NCI-H446 (cell line): ENCODE results near the gene SAMMSON.

Experiments used
- DNase-seq, 2 experiments: peaks; one replicate each; lab custom pipeline; 2025; lab: John Stamatoyannopoulos, UW

SAMMSON gene

GRCh38 chr3:69999140-70000027 is at the start of gene SAMMSON:
TSS of gene SAMMSON (plus strand) at chr3:69999733.
- no peak for DNase-seq

GRCh38 chr3:69951616-69952015 is 47.9 kb upstream of the SAMMSON start:
- DNase-seq = no peak

- no peak for DNase-seq
Observed at GRCh38 chr3:69959581-69959980, 40.0 kb upstream of the SAMMSON start.

GRCh38 chr3:69961706-69962439 is 37.7 kb upstream of the SAMMSON start:
- no peak for DNase-seq

GRCh38 chr3:69963643-69964042 is 35.9 kb upstream of the SAMMSON start:
- no peak for DNase-seq

- DNase-seq = no peak
Observed at GRCh38 chr3:69967156-69967555, 32.4 kb upstream of the SAMMSON start.

GRCh38 chr3:69970827-69971226 is 28.7 kb upstream of the SAMMSON start:
- DNase-seq = no peak

- DNase-seq = no peak
Observed at GRCh38 chr3:69972672-69973071, 26.9 kb upstream of the SAMMSON start.

GRCh38 chr3:69976021-69976420 is 23.5 kb upstream of the SAMMSON start:
- DNase-seq = no peak

GRCh38 chr3:69983546-69984265 is 15.8 kb upstream of the SAMMSON start:
- no peak for DNase-seq

GRCh38 chr3:69985266-69985665 is 14.3 kb upstream of the SAMMSON start:
- DNase-seq = no peak

GRCh38 chr3:69986419-69986818 is 13.1 kb upstream of the SAMMSON start:
- DNase-seq = no peak

GRCh38 chr3:69987833-69988232 is 11.7 kb upstream of the SAMMSON start:
- no peak for DNase-seq

- DNase-seq = no peak
Observed at GRCh38 chr3:69993757-69994156, 5.8 kb upstream of the SAMMSON start.

GRCh38 chr3:69994919-69995318 is 4.6 kb upstream of the SAMMSON start:
- DNase-seq = no peak

- no peak for DNase-seq
Observed at GRCh38 chr3:69997631-69998307, 1.8 kb upstream of the SAMMSON start.

- DNase-seq = no peak
Observed at GRCh38 chr3:69998759-69999139, 784 bp upstream of the SAMMSON start.

GRCh38 chr3:70000028-70000410 is 486 bp downstream of the SAMMSON start:
- DNase-seq = no peak

GRCh38 chr3:70000563-70001081 is 1.1 kb downstream of the SAMMSON start:
- no peak for DNase-seq

GRCh38 chr3:70003119-70003518 is 3.6 kb downstream of the SAMMSON start:
- DNase-seq = no peak

GRCh38 chr3:70006089-70006488 is 6.6 kb downstream of the SAMMSON start:
- DNase-seq = no peak

GRCh38 chr3:70010346-70010745 is 10.8 kb downstream of the SAMMSON start:
- no peak for DNase-seq
